Neutrophil (primary cell): ENCODE data around the gene MTRR.

Experiments
- H3K27ac ChIP-seq: fragments of 200-600 bp; sonication (generic); 2 replicates; pipeline ENCODE4 v1.5.1; 2016; ENCODE audit warnings: mild to moderate bottlenecking, moderate library complexity
- H3K27me3 ChIP-seq: fragments of 200-600 bp; sonication (generic); 2 replicates; pipeline ENCODE4 v1.6.0; 2016; ENCODE audit warnings: mild to moderate bottlenecking
- H3K36me3 ChIP-seq: fragments of 200-600 bp; sonication (generic); 2 replicates; pipeline ENCODE4 v1.5.1; 2017
- H3K4me1 ChIP-seq, 2 experiments: fragments of 200-600 bp in 1 of 2; sonication (generic) in 1 of 2; 1 replicate in 1 of 2; 2 replicates in 1 of 2; pipeline versions ENCODE4 v1.5.1 to v1.6.1; 2013 to 2016; ENCODE audit warnings: low read depth in 1 of 2, low read length in 1 of 2, mild to moderate bottlenecking in 1 of 2, moderate library complexity in 1 of 2; ENCODE audit not compliant: control insufficient read depth in 1 of 2, insufficient read depth in 1 of 2
- H3K4me3 ChIP-seq, 2 experiments: fragments of 200-600 bp in 1 of 2; sonication (generic) in 1 of 2; 1 replicate in 1 of 2; 2 replicates in 1 of 2; pipeline ENCODE4 v1.5.1; 2013 to 2016; ENCODE audit warnings: low read depth in 1 of 2, low read length in 1 of 2, mild to moderate bottlenecking in 1 of 2, moderate library complexity in 1 of 2
- H3K9me3 ChIP-seq: fragments of 200-600 bp; sonication (generic); 2 replicates; pipeline ENCODE4 v1.5.1; 2016
- CTCF ChIP-seq: fragments of 200-600 bp; sonication (generic); IDR thresholded peaks from 2 replicates; pipeline ENCODE4 v1.5.1; 2016; ENCODE audit warnings: antibody characterized with exemption

The MTRR gene

DNA sequence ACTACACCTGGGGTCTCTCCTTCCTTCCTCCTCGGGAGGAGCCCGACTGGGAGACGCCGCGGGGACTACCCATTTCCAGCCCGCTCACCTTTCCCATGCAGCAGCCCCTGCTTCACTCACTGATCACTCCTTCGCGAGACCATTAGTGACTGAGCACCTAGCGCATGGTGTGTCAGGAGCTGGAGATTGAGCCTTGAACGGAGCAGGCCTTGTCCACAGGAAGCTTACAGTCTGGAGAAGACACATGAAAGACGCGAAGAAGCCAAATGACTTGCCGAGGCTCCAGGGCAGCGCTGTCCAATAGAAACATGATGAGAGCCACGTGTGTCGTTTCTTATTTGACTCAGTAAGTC lies 17.7 kb upstream of the MTRR start:
- H3K27me3 ChIP-seq, result peaks cover 78% of the 10 kb centered on the region
- H3K4me1 ChIP-seq, result peaks cover 0 to 15% of the 10 kb centered on the region in 2 experiments
- H3K36me3 ChIP-seq, result no peaks in the 10 kb centered on the region
- peak overlapping the region; percentile 20 to 48 for H3K4me3 ChIP-seq
- no peaks in the 10 kb centered on the region for H3K9me3 ChIP-seq
- H3K27ac ChIP-seq, result no peak overlapping the region
- no peak for TF ChIP-seq CTCF

DNA sequence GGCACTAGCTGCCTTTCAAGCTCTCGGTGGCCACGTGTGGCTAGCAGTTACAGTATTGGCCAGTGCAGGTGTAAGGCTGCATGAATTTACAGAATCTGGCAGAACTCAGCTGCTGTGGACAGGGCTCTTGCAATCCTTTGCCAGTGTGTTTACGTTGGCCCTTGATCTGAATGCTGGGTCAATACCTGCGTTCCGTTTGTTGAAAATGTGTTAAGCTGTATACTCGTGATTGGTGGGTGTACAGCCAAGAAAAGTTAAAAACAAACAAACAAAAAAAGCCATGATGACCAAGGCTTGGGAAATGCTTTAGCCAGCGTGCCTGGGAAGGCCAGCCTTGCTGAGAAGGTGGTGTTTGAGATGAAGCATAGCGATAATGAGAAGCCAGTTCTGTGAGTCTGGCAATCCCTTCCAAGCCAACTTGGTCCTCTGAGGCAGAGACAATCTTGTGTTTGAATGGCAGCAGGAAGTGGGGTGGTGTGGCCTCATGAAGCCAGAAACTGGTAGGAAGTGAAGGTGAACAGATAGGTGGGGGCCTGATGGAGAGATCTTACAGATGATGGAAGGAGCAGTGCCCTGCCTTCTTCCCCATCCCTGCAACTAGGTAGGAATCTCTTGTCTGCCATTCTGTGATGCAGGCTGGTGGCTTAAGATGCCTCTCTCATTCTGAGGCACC lies 17.2 kb upstream of the MTRR start:
- no peaks in the 10 kb centered on the region for H3K9me3 ChIP-seq
- no peak overlapping the region for H3K4me3 ChIP-seq
- no peak overlapping the region for H3K27ac ChIP-seq
- no peak for TF ChIP-seq CTCF
- peaks cover 73% of the 10 kb centered on the region for H3K27me3 ChIP-seq
- H3K36me3 ChIP-seq, result no peaks in the 10 kb centered on the region
- H3K4me1 ChIP-seq, result peaks cover 0 to 15% of the 10 kb centered on the region in 2 experiments

GRCh38 chr5:7852542-7852941 lies 16.4 kb upstream of the MTRR start:
- no peak for TF ChIP-seq CTCF

GRCh38 chr5:7852988-7853387 lies 16.0 kb upstream of the MTRR start:
- peaks cover 0 to 15% of the 10 kb centered on the region in 2 experiments for H3K4me1 ChIP-seq
- H3K36me3 ChIP-seq, result peaks cover under 1% of the 10 kb centered on the region
- no peak for TF ChIP-seq CTCF
- no peak overlapping the region for H3K27ac ChIP-seq
- no peaks in the 10 kb centered on the region for H3K9me3 ChIP-seq
- no peak overlapping the region for H3K4me3 ChIP-seq
- H3K27me3 ChIP-seq, result peaks cover 61% of the 10 kb centered on the region

More at GRCh38 chr5:7852542-7852941, 16.4 kb upstream of the MTRR start:
- peaks cover 0 to 15% of the 10 kb centered on the region in 2 experiments for H3K4me1 ChIP-seq
- H3K4me3 ChIP-seq, result no peak overlapping the region
- H3K9me3 ChIP-seq, result no peaks in the 10 kb centered on the region
- no peak overlapping the region for H3K27ac ChIP-seq
- peaks cover 65% of the 10 kb centered on the region for H3K27me3 ChIP-seq
- H3K36me3 ChIP-seq, result no peaks in the 10 kb centered on the region

- no peaks in the 10 kb centered on the region for H3K9me3 ChIP-seq
- no peak for TF ChIP-seq CTCF
- H3K27me3 ChIP-seq, result peaks cover 35% of the 10 kb centered on the region
- no peak overlapping the region for H3K27ac ChIP-seq
- H3K4me1 ChIP-seq, result peaks cover 0 to 6% of the 10 kb centered on the region in 2 experiments
- peaks cover 26% of the 10 kb centered on the region for H3K36me3 ChIP-seq
- H3K4me3 ChIP-seq, result no peak overlapping the region
These were observed 13.3 kb upstream of the MTRR start for GRCh38 chr5:7855611-7856010.
